H9 (cell line): Measurements from ENCODE around the gene HMG20B. TPM values are rescaled to one million over a fixed set of nuclear protein-coding genes. Genes with fewer than 3 reads are reported as not detected.

Source experiments
- DNase-seq: peaks from one replicate; pipeline ENCODE4 v3.0.0-alpha.2; 2017
- H2AFZ ChIP-seq: one replicate; pipeline ENCODE4 v1.6.1; 2013; ENCODE audit warnings: mild to moderate bottlenecking, low read length, control low read depth, moderate library complexity
- H2AK5ac ChIP-seq: 2 replicates; pipeline ENCODE4 v1.6.1; 2013; ENCODE audit warnings: low read length, control low read depth, mixed read lengths; ENCODE audit not compliant: insufficient read length
- H2BK120ac ChIP-seq: one replicate; pipeline ENCODE4 v1.6.1; 2013; ENCODE audit warnings: low read depth, mild to moderate bottlenecking, low read length, control low read depth, inconsistent platforms; ENCODE audit not compliant: poor library complexity, severe bottlenecking
- H2BK12ac ChIP-seq: 2 replicates; pipeline ENCODE4 v1.6.1; 2013; ENCODE audit warnings: low read length, control low read depth, mixed read lengths, low read depth; ENCODE audit not compliant: insufficient read length
- H2BK15ac ChIP-seq: 2 replicates; pipeline ENCODE4 v1.6.1; 2013; ENCODE audit warnings: low read depth, low read length, control low read depth
- H2BK20ac ChIP-seq: one replicate; pipeline ENCODE4 v1.6.1; 2013; ENCODE audit warnings: low read depth, mild to moderate bottlenecking, low read length, control low read depth, inconsistent platforms; ENCODE audit not compliant: poor library complexity, severe bottlenecking
- H2BK5ac ChIP-seq: 2 replicates; pipeline ENCODE4 v1.6.1; 2013; ENCODE audit warnings: low read length, control low read depth, mixed read lengths; ENCODE audit not compliant: insufficient read length
- H3K14ac ChIP-seq: 2 replicates; pipeline ENCODE4 v1.6.1; 2013; ENCODE audit warnings: low read length, control low read depth; ENCODE audit not compliant: insufficient read depth
- H3K18ac ChIP-seq: 2 replicates; pipeline ENCODE4 v1.6.1; 2013; ENCODE audit warnings: low read depth, mild to moderate bottlenecking, mixed read lengths, low read length, control low read depth; ENCODE audit not compliant: insufficient read length
- H3K23ac ChIP-seq: 2 replicates; pipeline ENCODE4 v1.6.1; 2013; ENCODE audit warnings: low read length, control low read depth, mixed read lengths, low read depth; ENCODE audit not compliant: insufficient read length
- H3K23me2 ChIP-seq: 2 replicates; pipeline ENCODE4 v1.6.1; 2013; ENCODE audit warnings: low read depth, mild to moderate bottlenecking, mixed read lengths, low read length, control low read depth; ENCODE audit not compliant: insufficient read length, poor library complexity, severe bottlenecking
- H3K27ac ChIP-seq: 2 replicates; pipeline ENCODE4 v1.5.1; 2013; ENCODE audit warnings: low read length, control low read depth, mixed read lengths, low read depth; ENCODE audit not compliant: insufficient read length
- H3K27me3 ChIP-seq: 2 replicates; pipeline ENCODE4 v1.6.1; 2013; ENCODE audit warnings: low read length, control low read depth, inconsistent platforms; ENCODE audit not compliant: insufficient read depth
- H3K4ac ChIP-seq: 2 replicates; pipeline ENCODE4 v1.6.1; 2013; ENCODE audit warnings: low read depth, mild to moderate bottlenecking, control low read depth, inconsistent platforms, low read length, moderate library complexity
- H3K4me1 ChIP-seq: 2 replicates; pipeline ENCODE4 v1.6.1; 2013; ENCODE audit warnings: low read length, control low read depth, inconsistent platforms; ENCODE audit not compliant: insufficient read depth
- H3K4me2 ChIP-seq: 2 replicates; pipeline ENCODE4 v1.6.1; 2013; ENCODE audit warnings: low read length, control low read depth, mixed read lengths; ENCODE audit not compliant: insufficient read length, insufficient read depth
- H3K56ac ChIP-seq: 2 replicates; pipeline ENCODE4 v1.6.1; 2013; ENCODE audit warnings: low read depth, mild to moderate bottlenecking, mixed read lengths, low read length, control low read depth; ENCODE audit not compliant: insufficient read length
- H3K79me1 ChIP-seq: 2 replicates; pipeline ENCODE4 v1.6.1; 2013; ENCODE audit warnings: low read depth, mild to moderate bottlenecking, moderate library complexity, low read length, control low read depth, inconsistent platforms; ENCODE audit not compliant: insufficient read depth, poor library complexity, severe bottlenecking
- H3K79me2 ChIP-seq: 2 replicates; pipeline ENCODE4 v1.6.1; 2013; ENCODE audit warnings: low read length, control low read depth, inconsistent platforms; ENCODE audit not compliant: insufficient read depth
- H3K9ac ChIP-seq: 2 replicates; pipeline ENCODE4 v1.6.1; 2013; ENCODE audit warnings: low read length, control low read depth, mixed read lengths; ENCODE audit not compliant: insufficient read length; ENCODE audit errors: extremely low read depth
- H3K9me3 ChIP-seq: one replicate; pipeline ENCODE4 v1.6.1; 2013; ENCODE audit warnings: low read depth, low read length, inconsistent platforms; ENCODE audit not compliant: control insufficient read depth
- H3T11ph ChIP-seq: one replicate; pipeline ENCODE4 v1.6.1; 2013; ENCODE audit warnings: mild to moderate bottlenecking, low read length, control low read depth, inconsistent platforms
- H4K20me1 ChIP-seq: one replicate; pipeline ENCODE4 v1.6.1; 2013; ENCODE audit not compliant: control insufficient read depth, insufficient read length, insufficient read depth
- H4K5ac ChIP-seq: 2 replicates; pipeline ENCODE4 v1.6.1; 2013; ENCODE audit warnings: low read depth, mild to moderate bottlenecking, mixed read lengths, low read length, control low read depth; ENCODE audit not compliant: insufficient read length
- H4K8ac ChIP-seq: replicated peaks from 2 replicates; pipeline ENCODE4 v1.6.1; 2013; ENCODE audit warnings: low read length, control low read depth, mixed read lengths, low read depth; ENCODE audit not compliant: insufficient read length
- H4K91ac ChIP-seq: 2 replicates; pipeline ENCODE4 v1.6.1; 2013; ENCODE audit warnings: low read depth, mild to moderate bottlenecking, moderate library complexity, mixed read lengths, low read length, control low read depth; ENCODE audit not compliant: insufficient read length
- H3K27ac Mint-ChIP-seq, 3 experiments: 2 replicates in 2 of 3; 3 replicates in 1 of 3; pipeline ENCODE4 v1.8.0; 2020 to 2021; ENCODE audit warnings: mixed read lengths in 3 of 3, mild to moderate bottlenecking in 1 of 3, moderate library complexity in 1 of 3
- H3K27me3 Mint-ChIP-seq: 2 replicates; pipeline ENCODE4 v1.8.0; 2021; ENCODE audit warnings: low read depth, mild to moderate bottlenecking, moderate library complexity, mixed read lengths
- H3K36me3 Mint-ChIP-seq, 3 experiments: 2 replicates in 2 of 3; 3 replicates in 1 of 3; pipeline ENCODE4 v1.8.0; 2020 to 2021; ENCODE audit warnings: low read depth in 3 of 3, mixed read lengths in 3 of 3; ENCODE audit not compliant: insufficient read depth in 1 of 3
- H3K4me1 Mint-ChIP-seq, 2 experiments: 2 replicates each; pipeline ENCODE4 v1.8.0; 2020; ENCODE audit warnings: mixed read lengths in 2 of 2
- H3K4me3 Mint-ChIP-seq, 2 experiments: 2 replicates in 1 of 2; 3 replicates in 1 of 2; pipeline ENCODE4 v1.8.0; 2020 to 2021; ENCODE audit warnings: mild to moderate bottlenecking in 2 of 2, mixed read lengths in 2 of 2, moderate library complexity in 1 of 2
- H3K9me3 Mint-ChIP-seq, 2 experiments: 2 replicates in 1 of 2; 3 replicates in 1 of 2; pipeline ENCODE4 v1.8.0; 2020; ENCODE audit warnings: mild to moderate bottlenecking in 2 of 2, mixed read lengths in 2 of 2, moderate library complexity in 1 of 2
- WGBS: extraction: QIAGEN DNeasy Blood & Tissue Kit; methylation state at CpG from one replicate; pipeline ENCODE4 v1.1.7; 2013; ENCODE audit warnings: missing lambda C conversion rate, low lambda C conversion rate, mixed read lengths; ENCODE audit not compliant: insufficient read length; ENCODE audit errors: extremely low coverage; 5-methylcytosine and 5-hydroxymethylcytosine counted together
- total RNA-seq: library from RNA; stranded (reverse); gene quantifications from 2 replicates; pipeline ENCODE4 v1.2.1, GENCODE V29; 2021
- TF ChIP-seq, protein P1 (sequence below): fragments of 200-600 bp; sonication (generic); conservative IDR thresholded peaks from 3 replicates; pipeline ENCODE4 v1.8.0; 2021; ENCODE audit warnings: antibody characterized with exemption, mild to moderate bottlenecking

Gene HMG20B
- total RNA-seq, 1 experiment from 2014 or later = 58.1 TPM

DNA sequence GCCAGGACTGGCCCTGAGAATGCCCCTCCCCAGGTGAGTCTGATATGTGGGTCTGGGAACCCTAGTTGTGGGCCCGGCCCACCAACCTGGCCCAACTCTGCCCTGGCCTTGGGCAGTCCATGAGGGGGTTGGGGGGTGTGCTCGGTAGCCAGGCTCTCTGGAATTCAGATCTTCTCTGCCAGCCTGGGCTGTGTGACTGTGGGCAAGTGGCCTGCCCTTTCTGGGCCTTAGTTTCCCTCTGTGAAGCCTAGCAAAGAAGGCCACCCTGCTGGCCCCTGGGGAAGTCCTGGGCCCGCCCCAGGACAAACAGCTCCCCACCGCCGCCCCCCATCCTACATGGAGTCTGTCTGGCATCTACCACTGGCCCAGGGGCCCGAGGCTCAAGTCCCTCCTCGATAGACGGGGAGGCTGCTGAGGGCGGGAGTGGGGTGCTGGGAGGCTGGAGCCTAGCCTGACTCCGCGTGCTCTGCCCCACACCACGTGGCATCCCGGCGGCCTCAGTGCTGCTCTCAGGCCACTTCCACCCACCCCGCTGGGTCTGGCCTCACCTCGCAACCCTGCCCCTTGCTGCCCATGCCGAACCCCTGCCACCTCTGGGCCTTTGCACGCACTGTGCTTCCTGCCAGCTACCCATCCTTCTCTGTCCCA is 42.2 kb downstream of the HMG20B start:
- no peak overlapping the region for H3K23ac ChIP-seq
- no peak overlapping the region for H3K9ac ChIP-seq
- H3K4me3 Mint-ChIP-seq = no peak overlapping the region
- no peak overlapping the region for H2BK20ac ChIP-seq
- no peak overlapping the region for H3K4me2 ChIP-seq
- DNase-seq = no peak
- H3K18ac ChIP-seq = no peak overlapping the region
- H2AK5ac ChIP-seq = no peak overlapping the region
- no peak overlapping the region for H3K56ac ChIP-seq
- no peak overlapping the region for H4K8ac ChIP-seq
- H3K36me3 Mint-ChIP-seq = peaks cover 7 to 17% (median 15%) of the 10 kb centered on the region in 3 experiments; a peak in 6 of 7 replicates
- no peaks in the 10 kb centered on the region for H3K79me2 ChIP-seq
- no peaks in the 10 kb centered on the region for H3K27me3 Mint-ChIP-seq
- H2BK15ac ChIP-seq = no peak overlapping the region
- no peaks in the 10 kb centered on the region for H3K23me2 ChIP-seq
- H3K27ac Mint-ChIP-seq = no peak overlapping the region; a peak in 1 of 7 replicates
- H4K20me1 ChIP-seq = peaks cover 3% of the 10 kb centered on the region
- H3T11ph ChIP-seq = no peak overlapping the region
- TF ChIP-seq, protein P1, sequence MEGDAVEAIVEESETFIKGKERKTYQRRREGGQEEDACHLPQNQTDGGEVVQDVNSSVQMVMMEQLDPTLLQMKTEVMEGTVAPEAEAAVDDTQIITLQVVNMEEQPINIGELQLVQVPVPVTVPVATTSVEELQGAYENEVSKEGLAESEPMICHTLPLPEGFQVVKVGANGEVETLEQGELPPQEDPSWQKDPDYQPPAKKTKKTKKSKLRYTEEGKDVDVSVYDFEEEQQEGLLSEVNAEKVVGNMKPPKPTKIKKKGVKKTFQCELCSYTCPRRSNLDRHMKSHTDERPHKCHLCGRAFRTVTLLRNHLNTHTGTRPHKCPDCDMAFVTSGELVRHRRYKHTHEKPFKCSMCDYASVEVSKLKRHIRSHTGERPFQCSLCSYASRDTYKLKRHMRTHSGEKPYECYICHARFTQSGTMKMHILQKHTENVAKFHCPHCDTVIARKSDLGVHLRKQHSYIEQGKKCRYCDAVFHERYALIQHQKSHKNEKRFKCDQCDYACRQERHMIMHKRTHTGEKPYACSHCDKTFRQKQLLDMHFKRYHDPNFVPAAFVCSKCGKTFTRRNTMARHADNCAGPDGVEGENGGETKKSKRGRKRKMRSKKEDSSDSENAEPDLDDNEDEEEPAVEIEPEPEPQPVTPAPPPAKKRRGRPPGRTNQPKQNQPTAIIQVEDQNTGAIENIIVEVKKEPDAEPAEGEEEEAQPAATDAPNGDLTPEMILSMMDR = no peak
- no CpG with 5 or more reads among the region's 18 CpGs for WGBS
- no peak overlapping the region for H4K5ac ChIP-seq
- H2AFZ ChIP-seq = no peak overlapping the region
- H2BK120ac ChIP-seq = no peak overlapping the region
- H3K9me3 Mint-ChIP-seq = no peaks in the 10 kb centered on the region
- no peaks in the 10 kb centered on the region for H3K27me3 ChIP-seq
- H2BK12ac ChIP-seq = no peak overlapping the region
- H3K4me1 Mint-ChIP-seq = no peaks in the 10 kb centered on the region
- H3K14ac ChIP-seq = no peak overlapping the region
- H3K9me3 ChIP-seq = no peaks in the 10 kb centered on the region
- no peak overlapping the region for H2BK5ac ChIP-seq
- H3K4ac ChIP-seq = no peak overlapping the region
- no peak overlapping the region for H3K27ac ChIP-seq
- no peaks in the 10 kb centered on the region for H3K79me1 ChIP-seq
- H3K4me1 ChIP-seq = no peaks in the 10 kb centered on the region
- no peak overlapping the region for H4K91ac ChIP-seq
